Tibial artery (tissue), 4 donors: ENCODE results near the gene SLAMF8.

Experiments
- DNase-seq, 2 donors: peaks; one replicate each; pipeline ENCODE4 v3.0.0-alpha.2; 2019
- H3K27ac ChIP-seq, 2 donors: fragments of 200-600 bp; sonication (generic) in 1 of 2; 1 replicate in 1 of 2; 2 replicates in 1 of 2; pipeline ENCODE4 v1.5.1; 2018 to 2019; ENCODE audit warnings: mild to moderate bottlenecking in 1 of 2
- H3K27me3 ChIP-seq, 2 donors: fragments of 200-600 bp; sonication (generic) in 1 of 2; one replicate each; pipeline versions ENCODE4 v1.5.1 to v1.6.0; 2016 to 2019
- H3K36me3 ChIP-seq, 3 donors: fragments of 200-600 bp; sonication (generic) in 2 of 3; one replicate each; pipeline ENCODE4 v1.5.1; 2016 to 2019; ENCODE audit warnings: mild to moderate bottlenecking in 2 of 3
- H3K4me1 ChIP-seq, 4 donors: fragments of 200-600 bp; sonication (generic) in 2 of 4; 1 replicate in 3 of 4; 2 replicates in 1 of 4; pipeline ENCODE4 v1.5.1; 2016 to 2019
- H3K4me3 ChIP-seq, 2 donors: fragments of 200-600 bp; sonication (generic) in 1 of 2; 1 replicate in 1 of 2; 2 replicates in 1 of 2; pipeline ENCODE4 v1.5.1; 2018 to 2019; ENCODE audit warnings: mild to moderate bottlenecking in 2 of 2
- H3K9me3 ChIP-seq, 3 donors: fragments of 200-600 bp; sonication (generic) in 1 of 3; one replicate each; pipeline ENCODE4 v1.5.1; 2016 to 2019
- intact Hi-C: fragments of 100-400 bp; cut with DNase I; formaldehyde crosslinking; loops from one replicate; pipeline ENCODE4 v1.15.0; 2023; ENCODE audit warnings: low total_unique reads
- TF ChIP-seq, protein P1 (sequence below), 2 experiments: fragments of 200-600 bp in 1 of 2; fragments of 450-650 bp in 1 of 2; IDR thresholded peaks; one replicate each; pipeline ENCODE4 v1.5.1; 2017 to 2019; ENCODE audit warnings: antibody characterized with exemption in 2 of 2, mild to moderate bottlenecking in 1 of 2, moderate library complexity in 1 of 2

The SLAMF8 gene

GRCh38 chr1:159870704-159871103, 44.0 kb downstream of the SLAMF8 start:
- intact Hi-C loops, result no loop called here
- no peak overlapping the region for H3K4me3 ChIP-seq
- TF ChIP-seq, protein P1, sequence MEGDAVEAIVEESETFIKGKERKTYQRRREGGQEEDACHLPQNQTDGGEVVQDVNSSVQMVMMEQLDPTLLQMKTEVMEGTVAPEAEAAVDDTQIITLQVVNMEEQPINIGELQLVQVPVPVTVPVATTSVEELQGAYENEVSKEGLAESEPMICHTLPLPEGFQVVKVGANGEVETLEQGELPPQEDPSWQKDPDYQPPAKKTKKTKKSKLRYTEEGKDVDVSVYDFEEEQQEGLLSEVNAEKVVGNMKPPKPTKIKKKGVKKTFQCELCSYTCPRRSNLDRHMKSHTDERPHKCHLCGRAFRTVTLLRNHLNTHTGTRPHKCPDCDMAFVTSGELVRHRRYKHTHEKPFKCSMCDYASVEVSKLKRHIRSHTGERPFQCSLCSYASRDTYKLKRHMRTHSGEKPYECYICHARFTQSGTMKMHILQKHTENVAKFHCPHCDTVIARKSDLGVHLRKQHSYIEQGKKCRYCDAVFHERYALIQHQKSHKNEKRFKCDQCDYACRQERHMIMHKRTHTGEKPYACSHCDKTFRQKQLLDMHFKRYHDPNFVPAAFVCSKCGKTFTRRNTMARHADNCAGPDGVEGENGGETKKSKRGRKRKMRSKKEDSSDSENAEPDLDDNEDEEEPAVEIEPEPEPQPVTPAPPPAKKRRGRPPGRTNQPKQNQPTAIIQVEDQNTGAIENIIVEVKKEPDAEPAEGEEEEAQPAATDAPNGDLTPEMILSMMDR (IDR thresholded peaks at IDR 0.05), result no peak
- H3K36me3 ChIP-seq, result no peaks in the 10 kb centered on the region
- no peaks in the 10 kb centered on the region for H3K9me3 ChIP-seq
- no peak for DNase-seq
- H3K27me3 ChIP-seq, result peaks cover 0 to 15% of the 10 kb centered on the region in 2 donors
- peaks cover 0 to 10% (median 0%) of the 10 kb centered on the region in 4 donors for H3K4me1 ChIP-seq
- H3K27ac ChIP-seq, result no peak overlapping the region

GRCh38 chr1:159872891-159873290, 46.2 kb downstream of the SLAMF8 start:
- Histone ChIP-seq H3K27ac (no peak overlapping the region), H3K36me3 (no peaks in the 10 kb centered on the region), H3K4me3 (no peak overlapping the region), H3K9me3 (no peaks in the 10 kb centered on the region), H3K27me3 (peaks cover 0 to 15% of the 10 kb centered on the region in 2 donors), H3K4me1 (peaks cover 0 to 8% (median 0%) of the 10 kb centered on the region in 4 donors)
- intact Hi-C loops, result no loop called here
- TF ChIP-seq, protein P1 (IDR thresholded peaks at IDR 0.05), result no peak
- DNase-seq, result no peak

DNA sequence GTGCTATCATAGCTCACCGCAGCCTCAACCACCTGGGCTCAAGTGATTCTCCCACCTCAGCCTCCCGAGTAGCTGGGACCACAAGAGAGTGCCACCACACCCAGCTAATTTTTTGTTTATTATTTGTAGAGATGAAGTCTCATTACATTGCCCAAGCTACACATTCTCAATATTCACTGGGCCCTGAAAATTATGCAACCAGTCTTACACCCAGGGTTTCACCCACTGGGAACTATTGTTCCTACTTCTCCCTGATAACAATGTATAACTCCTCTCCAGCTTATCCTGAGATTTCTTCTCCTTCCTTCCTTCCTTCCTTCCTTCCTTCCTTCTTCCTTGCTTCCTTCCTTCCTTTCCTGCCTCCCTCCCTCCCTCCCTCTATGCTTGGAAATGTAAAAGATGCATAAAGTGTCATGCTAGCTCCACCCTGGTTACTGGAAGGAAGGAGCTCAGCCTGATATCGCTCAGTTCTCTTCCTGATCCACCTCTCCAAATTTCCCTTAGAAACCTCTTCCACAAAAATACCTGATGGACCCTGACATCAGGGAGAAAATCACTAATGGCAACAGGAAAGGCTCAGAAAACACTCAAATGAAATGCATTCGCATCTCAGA, 47.0 kb downstream of the SLAMF8 start:
- Histone ChIP-seq H3K36me3 (no peaks in the 10 kb centered on the region), H3K9me3 (no peaks in the 10 kb centered on the region), H3K27me3 (peaks cover 0 to 15% of the 10 kb centered on the region in 2 donors), H3K4me3 (no peak overlapping the region), H3K4me1 (peaks cover 0 to 4% (median 0%) of the 10 kb centered on the region in 4 donors), H3K27ac (no peak overlapping the region)
- intact Hi-C loops, result no loop called here
- TF ChIP-seq, protein P1 (IDR thresholded peaks at IDR 0.05), result no peak
- DNase-seq, result no peak

DNA sequence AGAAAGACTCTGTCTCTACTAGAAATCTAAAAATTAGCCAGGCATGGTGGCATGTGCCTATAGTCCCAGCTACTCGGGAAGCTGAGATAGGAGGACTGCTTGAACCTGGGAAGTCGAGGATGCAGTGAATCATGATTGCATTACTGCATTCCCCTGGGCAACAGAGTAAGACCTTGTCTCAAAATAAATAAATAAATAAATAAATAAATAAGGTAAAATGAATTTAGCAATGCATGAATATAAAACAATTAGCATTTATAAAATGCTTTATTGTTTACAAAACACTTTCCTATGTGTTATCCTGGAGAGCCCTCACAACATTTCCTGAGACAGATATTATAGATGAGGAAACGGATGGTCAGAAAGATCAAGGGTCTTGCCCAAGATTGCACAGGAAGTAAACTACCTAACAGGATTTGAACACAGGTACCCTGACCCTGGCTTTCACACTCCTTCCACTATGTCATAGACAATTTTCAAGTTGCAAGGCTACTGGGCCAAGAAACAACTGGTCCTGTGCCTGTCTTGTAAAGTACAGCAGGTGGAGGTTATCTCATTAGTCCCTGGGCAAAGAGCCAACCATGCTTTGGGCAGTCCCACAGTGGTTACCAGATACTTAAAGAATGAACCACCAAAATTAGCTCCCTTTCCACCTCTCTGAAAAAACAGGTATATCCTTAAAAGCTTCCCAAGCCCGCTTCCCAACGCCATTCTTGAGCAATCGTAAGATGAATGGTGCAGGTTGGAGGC, 51.2 kb downstream of the SLAMF8 start:
- intact Hi-C loops, result no loop called here
- DNase-seq, result no peak
- no peak overlapping the region for H3K4me3 ChIP-seq
- no peak overlapping the region for H3K27ac ChIP-seq
- no peaks in the 10 kb centered on the region for H3K4me1 ChIP-seq
- TF ChIP-seq, protein P1 (IDR thresholded peaks at IDR 0.05), result no peak
- H3K36me3 ChIP-seq, result no peaks in the 10 kb centered on the region
- H3K9me3 ChIP-seq, result no peaks in the 10 kb centered on the region
- H3K27me3 ChIP-seq, result no peaks in the 10 kb centered on the region

DNA sequence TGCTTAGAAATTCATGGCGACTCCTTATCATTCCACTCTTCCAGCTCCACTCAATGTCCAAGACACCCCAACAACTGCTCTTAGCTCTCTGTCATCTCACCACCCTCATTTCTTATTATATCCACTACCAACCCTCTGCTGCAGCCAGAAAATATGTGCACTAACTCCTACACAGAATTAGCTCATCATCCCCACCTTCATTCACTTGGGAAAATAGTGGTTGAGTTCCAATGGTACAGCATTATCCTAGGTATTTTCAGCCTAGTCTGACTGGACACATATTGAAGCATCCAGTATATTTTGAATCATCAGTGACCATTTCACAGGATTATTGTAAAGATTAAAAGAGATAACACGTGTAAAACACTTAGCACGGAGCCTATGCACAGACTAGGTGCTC, 52.5 kb downstream of the SLAMF8 start:
- TF ChIP-seq, protein P1 (IDR thresholded peaks at IDR 0.05), result no peak
- H3K4me1 ChIP-seq, result no peaks in the 10 kb centered on the region
- H3K4me3 ChIP-seq, result no peak overlapping the region
- no peak for DNase-seq
- intact Hi-C loops, result no loop called here
- H3K27ac ChIP-seq, result no peak overlapping the region
- no peaks in the 10 kb centered on the region for H3K9me3 ChIP-seq
- no peaks in the 10 kb centered on the region for H3K27me3 ChIP-seq
- no peaks in the 10 kb centered on the region for H3K36me3 ChIP-seq
